Effector CD4-positive, alpha-beta T cell (primary cell): ENCODE data around the gene TEX22.

Experiments
- DNase-seq: peaks from one replicate; pipeline ENCODE4 v3.0.0-alpha.2; 2020

The TEX22 gene

DNA sequence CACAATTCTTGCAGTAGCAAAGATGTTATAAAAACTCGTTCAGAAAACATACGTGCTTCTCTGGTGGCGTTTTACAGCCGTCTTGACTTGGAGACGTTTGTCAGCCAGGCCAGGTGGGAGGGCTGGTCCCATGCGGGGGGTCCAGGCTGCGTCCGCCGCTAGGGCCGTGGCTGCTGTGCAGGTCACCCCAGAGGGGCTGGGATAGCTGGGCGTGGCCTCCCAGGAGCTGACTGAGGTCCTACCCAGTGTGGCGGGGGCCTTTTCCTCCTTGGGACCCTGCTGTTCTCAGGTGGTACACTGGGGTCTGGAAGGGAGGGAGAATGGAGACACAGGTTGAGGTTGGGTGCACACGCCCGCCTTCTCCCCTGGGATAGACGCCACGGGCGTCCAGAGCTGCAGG, 46.5 kb downstream of the TEX22 start:
- DNase-seq = no peak

- DNase-seq = no peak
Measured at GRCh38 chr14:105445290-105445689, 47.0 kb downstream of the TEX22 start.

GRCh38 chr14:105445901-105446845, 47.8 kb downstream of the TEX22 start:
- no peak for DNase-seq

DNA sequence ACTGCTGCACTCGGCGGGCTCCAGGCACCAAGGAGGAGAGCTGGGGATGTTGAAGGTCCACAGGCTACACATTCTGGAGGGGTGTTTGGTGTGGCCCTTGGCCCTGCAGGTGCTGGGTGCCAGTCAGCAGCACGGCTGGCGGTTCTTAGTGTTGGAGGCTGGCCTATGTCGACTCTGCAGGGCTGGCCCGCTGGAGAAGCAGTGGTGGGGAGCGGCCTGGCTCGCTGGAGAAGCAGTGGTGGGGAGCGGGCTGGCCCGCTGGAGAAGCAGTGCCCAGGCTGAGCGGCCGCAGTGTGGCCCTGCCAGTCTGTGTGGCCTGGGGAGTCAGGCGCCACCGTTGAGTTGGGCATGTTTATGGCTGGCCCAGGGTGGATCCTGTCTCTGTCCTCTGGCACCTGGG, 48.6 kb downstream of the TEX22 start:
- DNase-seq = no peak

DNA sequence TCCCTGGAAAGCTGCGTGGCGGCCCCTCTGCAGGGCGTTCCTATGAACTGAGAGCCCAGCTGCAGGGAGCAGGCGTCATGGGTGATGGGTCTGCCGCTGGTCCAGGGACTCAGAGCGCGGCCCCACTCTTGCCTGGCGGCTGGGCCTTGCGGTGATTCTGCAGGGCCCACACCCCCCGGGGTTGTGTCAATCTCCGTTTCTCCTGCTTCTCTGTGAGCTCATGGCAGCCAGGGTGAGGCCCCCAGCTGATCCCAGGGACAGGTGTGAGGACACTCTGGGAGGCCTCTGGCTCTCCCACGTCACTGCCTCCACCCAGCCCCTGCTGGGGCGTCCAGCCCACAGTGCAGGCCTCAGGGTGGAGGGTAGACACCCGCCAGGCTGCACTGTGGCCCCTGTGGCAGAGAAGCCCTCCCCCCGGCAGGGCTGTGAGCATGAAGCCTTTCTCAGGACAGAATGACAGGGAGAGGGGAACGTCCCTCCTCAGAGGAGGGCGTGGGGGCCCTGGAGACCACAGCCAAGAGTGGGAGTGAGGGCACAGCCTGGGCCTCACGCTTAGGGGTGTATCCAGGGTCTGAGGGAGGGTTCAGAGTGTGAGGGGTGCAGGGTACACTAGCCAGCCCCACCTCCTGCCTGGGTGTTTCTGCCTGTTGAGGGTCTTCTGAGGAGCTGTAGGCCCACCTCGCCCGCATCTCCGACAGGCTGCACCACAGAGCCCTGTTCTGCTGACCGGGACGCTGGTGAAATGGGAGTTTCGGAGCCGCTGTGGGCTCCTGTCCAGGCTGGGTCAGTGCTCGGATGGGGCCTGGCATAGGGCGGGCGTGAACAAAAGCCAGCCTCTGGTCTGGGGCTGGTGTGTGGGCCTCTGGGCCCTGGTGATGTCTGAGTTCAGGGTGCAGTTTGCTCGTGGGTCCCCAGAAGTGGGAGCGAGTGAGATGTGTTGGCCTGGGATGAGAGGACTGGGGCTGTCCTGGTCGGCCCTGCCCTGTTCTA, 49.6 kb downstream of the TEX22 start:
- no peak for DNase-seq

- DNase-seq = peak; percentile 60
Measured at GRCh38 chr14:105448706-105449111, 50.4 kb downstream of the TEX22 start.

DNA sequence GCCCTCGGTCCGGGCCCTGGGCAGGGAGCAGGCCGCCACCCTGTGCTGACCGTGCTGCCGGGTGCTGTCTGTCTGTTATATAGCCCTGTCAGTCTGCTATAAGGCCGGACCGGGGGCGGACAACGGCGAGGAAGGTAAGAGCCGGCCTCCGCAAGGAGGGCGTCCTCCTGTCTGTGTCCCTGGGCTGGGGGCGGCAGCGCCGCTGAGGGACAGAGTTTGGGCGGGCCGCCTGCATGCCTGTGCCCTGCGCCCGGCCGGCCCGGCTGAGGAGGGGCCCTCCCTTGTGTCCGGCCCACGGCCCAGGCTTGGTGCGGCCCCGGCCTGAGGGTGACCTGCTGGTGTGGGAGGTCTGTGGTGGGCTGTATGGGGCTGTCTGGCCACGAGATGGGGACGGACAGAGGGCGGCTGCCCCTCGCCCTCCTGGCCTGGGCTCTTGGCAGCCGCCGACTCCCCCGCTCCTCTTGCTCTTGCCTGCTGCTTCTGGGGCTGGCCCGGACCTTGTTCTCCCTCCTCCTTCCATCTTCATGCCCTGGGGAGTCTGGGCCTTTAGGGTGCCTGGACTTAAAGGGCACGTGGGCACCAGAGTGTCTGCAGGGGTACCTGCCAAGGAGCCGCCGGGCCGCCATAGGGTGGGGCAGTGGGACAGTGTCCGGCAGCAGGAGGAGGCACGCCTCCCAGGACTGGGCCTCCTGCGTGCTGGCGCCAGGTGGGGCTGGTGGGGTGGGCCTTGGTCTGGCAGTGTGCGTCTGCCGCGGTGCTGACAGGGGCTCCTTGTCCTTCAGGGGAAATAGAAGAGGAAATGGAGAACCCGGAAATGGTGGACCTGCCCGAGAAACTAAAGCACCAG, 51.2 kb downstream of the TEX22 start:
- DNase-seq = no peak

GRCh38 chr14:105450123-105450505, 51.8 kb downstream of the TEX22 start:
- DNase-seq = no peak

- no peak for DNase-seq
Measured at GRCh38 chr14:105450864-105451720, 52.8 kb downstream of the TEX22 start.

DNA sequence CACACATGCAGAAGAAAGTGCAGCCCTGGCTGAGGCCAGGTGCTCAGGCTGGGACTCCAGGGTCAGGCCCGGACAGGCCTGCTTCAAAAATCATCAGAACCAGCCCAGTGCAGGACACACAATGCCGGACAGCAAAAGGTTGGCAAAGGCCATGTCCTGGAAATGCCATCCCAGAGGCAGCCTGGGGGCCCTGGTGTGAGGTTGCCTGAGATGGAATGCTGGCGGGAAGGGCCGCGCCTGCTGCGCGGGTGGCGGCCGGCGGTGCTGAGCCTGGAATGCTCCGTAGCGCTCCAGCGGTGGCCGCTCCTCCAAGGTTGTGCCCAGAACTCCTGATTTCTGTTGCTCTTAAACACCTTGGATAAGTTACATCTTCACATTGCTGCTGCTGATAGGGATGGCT, 54.6 kb downstream of the TEX22 start:
- no peak for DNase-seq

DNA sequence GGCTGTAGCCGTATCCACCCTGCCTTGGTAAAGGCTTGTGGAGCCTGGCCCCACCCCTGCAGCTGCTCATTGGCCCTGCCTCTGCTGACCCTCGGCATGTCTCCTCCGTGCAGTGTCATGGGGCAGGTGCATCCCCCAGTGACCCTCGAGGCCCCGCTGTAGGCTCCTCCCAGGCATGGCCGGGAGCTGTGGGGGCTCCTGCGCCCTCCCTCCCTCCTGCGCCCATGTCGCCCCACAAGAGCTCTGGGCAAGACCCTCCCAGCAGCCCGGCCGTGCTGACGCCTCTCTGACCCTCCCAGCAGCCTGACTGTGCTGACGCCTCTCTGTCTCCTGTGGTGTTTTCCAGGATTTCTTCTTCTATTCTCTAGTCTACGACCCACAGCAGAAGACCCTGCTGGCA, 55.5 kb downstream of the TEX22 start:
- DNase-seq = no peak

DNA sequence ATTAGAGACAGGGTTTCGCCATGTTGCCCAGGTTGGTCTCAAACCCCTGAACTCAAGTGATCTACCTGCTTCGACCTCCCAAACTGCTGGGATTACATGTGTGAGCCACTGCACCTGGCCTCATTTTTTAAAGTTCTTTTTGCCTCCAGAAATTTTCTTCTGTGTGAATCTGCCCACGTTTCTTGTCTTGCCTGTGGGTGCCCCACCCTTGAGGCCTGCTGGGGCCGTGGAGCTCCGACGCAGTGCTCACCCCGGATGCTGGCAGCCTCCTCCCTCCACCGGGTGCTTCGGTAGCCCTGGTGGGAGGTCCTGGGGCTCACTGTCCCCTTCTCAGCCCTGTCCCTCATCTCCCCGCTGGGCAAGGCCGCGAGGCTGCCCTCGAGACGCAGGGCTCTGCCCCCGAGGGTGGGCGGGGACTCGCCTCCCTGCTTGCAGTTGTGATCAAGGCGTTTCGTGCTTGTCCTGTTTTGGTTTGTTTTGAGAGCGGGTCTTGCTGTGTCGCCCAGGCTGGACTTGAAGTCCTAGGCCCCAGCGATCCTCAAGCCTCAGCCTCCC, 56.8 kb downstream of the TEX22 start:
- DNase-seq = no peak

- no peak for DNase-seq
Measured at GRCh38 chr14:105455766-105456660, 57.7 kb downstream of the TEX22 start.

- no peak for DNase-seq
Measured at GRCh38 chr14:105456736-105457617, 58.6 kb downstream of the TEX22 start.

- no peak for DNase-seq
Measured at GRCh38 chr14:105458010-105458409, 59.7 kb downstream of the TEX22 start.

DNA sequence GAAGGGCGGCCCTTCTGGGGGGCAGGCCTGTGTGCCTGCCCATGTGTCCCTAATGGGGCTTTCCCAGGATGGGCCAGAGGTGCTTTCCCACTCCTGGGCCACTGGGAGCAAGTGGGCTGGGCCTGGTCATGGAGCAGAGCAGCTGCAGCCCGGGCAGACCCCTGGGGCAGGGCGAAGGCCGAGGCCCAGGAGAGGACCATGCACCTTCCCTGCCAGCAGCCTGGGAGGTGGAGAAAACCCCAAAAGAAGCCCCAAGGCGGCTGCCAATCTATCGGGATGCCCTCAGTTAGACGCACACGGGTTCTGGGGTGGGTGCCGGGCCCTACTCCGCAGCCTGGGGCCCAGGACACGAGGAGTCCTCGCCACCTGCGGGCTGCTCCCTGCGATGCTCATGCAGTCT, 60.2 kb downstream of the TEX22 start:
- no peak for DNase-seq

DNA sequence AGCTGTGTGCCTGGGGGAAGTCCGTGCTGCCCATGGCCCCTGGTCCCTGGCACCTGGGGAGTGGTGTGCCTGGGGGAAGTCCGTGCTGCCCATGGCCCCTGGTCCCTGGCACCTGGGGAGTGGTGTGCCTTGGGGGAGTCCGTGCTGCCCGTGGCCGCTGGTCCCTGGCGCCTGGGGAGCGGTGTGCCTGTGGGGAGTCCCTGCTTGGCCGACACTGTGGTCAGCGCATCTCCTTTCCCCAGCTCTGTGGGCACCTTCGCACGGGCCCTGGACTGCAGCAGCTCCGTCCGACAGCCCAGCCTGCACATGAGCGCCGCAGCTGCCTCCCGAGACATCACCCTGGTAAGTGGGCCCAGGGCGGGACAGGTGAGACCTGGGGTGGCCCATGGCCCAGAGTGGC, 61.8 kb downstream of the TEX22 start:
- no peak for DNase-seq

GRCh38 chr14:105460616-105461015, 62.3 kb downstream of the TEX22 start:
- DNase-seq = no peak

GRCh38 chr14:105461903-105462302, 63.6 kb downstream of the TEX22 start:
- DNase-seq = no peak
